Endothelial cell of umbilical vein (primary cell): ENCODE measurements around the gene FAM120C. TPM values are rescaled to one million over a fixed set of nuclear protein-coding genes. Genes with fewer than 3 reads are reported as not detected.

Experiments
- BruUV-seq: library from RNA; stranded (reverse); fragments of 400-500 nt; replicated peaks from 2 replicates; lab custom pipeline; 2021; lab: Mats Ljungman, UMichigan
- CTCF ChIA-PET: fragments of 300-600, 350-600 bp; sonication (Branson Sonifier 250); formaldehyde crosslinking; loops from one replicate; lab custom pipeline; 2021; ENCODE audit warnings: antibody characterized with exemption, inconsistent platforms; lab: Charles Lee
- POLR2A ChIA-PET: fragments of 300-600, 350-600 bp; sonication (Branson Sonifier 250); formaldehyde crosslinking; loops from one replicate; lab custom pipeline; 2021; ENCODE audit warnings: antibody characterized with exemption, inconsistent platforms; lab: Charles Lee
- DNase-seq: peaks from one replicate; pipeline ENCODE4 v3.0.0-alpha.2; 2011; ENCODE audit warnings: low read depth, low spot score
- FAIRE-seq: peaks from 2 replicates; lab custom pipeline; 2011; peaks lifted over from hg19 to GRCh38; lab: Jason Lieb, UNC
- H2AFZ ChIP-seq: 2 replicates; pipeline ENCODE4 v1.6.0; 2012; ENCODE audit warnings: low read depth, low read length, control low read depth, inconsistent platforms
- H3K27ac ChIP-seq: 2 replicates; pipeline ENCODE4 v1.5.1; 2011; ENCODE audit warnings: low read depth, mild to moderate bottlenecking, control low read depth, low read length, moderate library complexity; ENCODE audit not compliant: insufficient read depth
- H3K27me3 ChIP-seq, 2 experiments: 2 replicates each; pipeline versions ENCODE4 v1.6.0 to v1.6.1; 2011; ENCODE audit warnings: low read length in 2 of 2, mixed read lengths in 1 of 2; ENCODE audit not compliant: control insufficient read depth in 2 of 2, insufficient read depth in 2 of 2
- H3K36me3 ChIP-seq, 2 experiments: 2 replicates in 1 of 2; 3 replicates in 1 of 2; pipeline ENCODE4 v1.5.1; 2011; ENCODE audit warnings: low read length in 2 of 2, mild to moderate bottlenecking in 1 of 2, moderate library complexity in 1 of 2; ENCODE audit not compliant: control insufficient read depth in 2 of 2, insufficient read depth in 2 of 2; ENCODE audit errors: extremely low read depth in 1 of 2
- H3K4me1 ChIP-seq: 3 replicates; pipeline ENCODE4 v1.5.1; 2011; ENCODE audit warnings: mild to moderate bottlenecking, low read length; ENCODE audit not compliant: control insufficient read depth, insufficient read depth; ENCODE audit errors: extremely low read depth
- H3K4me2 ChIP-seq: 2 replicates; pipeline ENCODE4 v1.6.1; 2011; ENCODE audit warnings: low read length, control low read depth, mixed read lengths; ENCODE audit not compliant: insufficient read depth
- H3K4me3 ChIP-seq, 3 experiments: fragments of 200-600 bp in 1 of 3; sonication (generic), shearing (Covaris generic) in 1 of 3; replicated peaks in 1 of 3; 2 replicates each; pipeline ENCODE4 v1.5.1; 2011 to 2016; ENCODE audit warnings: control low read depth in 3 of 3, low read length in 3 of 3, mild to moderate bottlenecking in 2 of 3, inconsistent platforms in 1 of 3, low read depth in 1 of 3, moderate library complexity in 1 of 3; ENCODE audit not compliant: insufficient read depth in 1 of 3
- H3K79me2 ChIP-seq: 2 replicates; pipeline ENCODE4 v1.6.0; 2012; ENCODE audit warnings: low read length, inconsistent platforms; ENCODE audit not compliant: control insufficient read depth, insufficient read depth
- H3K9ac ChIP-seq: replicated peaks from 2 replicates; pipeline ENCODE3; 2011; ENCODE audit warnings: low read length, control low read depth; ENCODE audit not compliant: insufficient read depth; ENCODE audit errors: extremely low read depth
- H3K9me1 ChIP-seq: replicated peaks from 3 replicates; pipeline ENCODE4 v1.6.0; 2011; ENCODE audit warnings: mild to moderate bottlenecking, low read length; ENCODE audit not compliant: control insufficient read depth, insufficient read depth; ENCODE audit errors: extremely low read depth
- H3K9me3 ChIP-seq: replicated peaks from 2 replicates; pipeline ENCODE4 v1.5.1; 2012; ENCODE audit warnings: low read length, inconsistent platforms; ENCODE audit not compliant: control insufficient read depth, insufficient read depth
- H4K20me1 ChIP-seq: replicated peaks from 2 replicates; pipeline ENCODE3; 2011; ENCODE audit warnings: mild to moderate bottlenecking, low read length; ENCODE audit not compliant: control insufficient read depth, insufficient read depth; ENCODE audit errors: extremely low read depth
- CTCF ChIP-seq, 2 donors: IDR thresholded peaks; 1 replicate in 1 of 2; 2 replicates in 1 of 2; pipeline ENCODE4 v1.5.1; 2011; ENCODE audit warnings: low read length in 2 of 2, mild to moderate bottlenecking in 2 of 2, moderate library complexity in 2 of 2, control low read depth in 1 of 2, inconsistent platforms in 1 of 2, low read depth in 1 of 2; ENCODE audit not compliant: insufficient read depth in 1 of 2; ENCODE audit errors: extremely low read depth in 1 of 2
- EZH2 ChIP-seq: IDR thresholded peaks from 2 replicates; pipeline ENCODE4 v1.6.1; 2012; ENCODE audit warnings: borderline replicate concordance, low read depth, mild to moderate bottlenecking, moderate library complexity, low read length, inconsistent platforms; ENCODE audit not compliant: severe bottlenecking
- FOS ChIP-seq: IDR thresholded peaks from 2 replicates; pipeline ENCODE4 v1.6.1; 2011; ENCODE audit warnings: mild to moderate bottlenecking, low read length, moderate library complexity, borderline replicate concordance; ENCODE audit not compliant: insufficient read depth
- GATA2 ChIP-seq: IDR thresholded peaks from 2 replicates; pipeline ENCODE4 v1.7.0; 2011; ENCODE audit warnings: low read depth, mild to moderate bottlenecking, moderate library complexity, mixed read lengths, low read length; ENCODE audit not compliant: insufficient read length, insufficient read depth
- JUN ChIP-seq: IDR thresholded peaks from 2 replicates; pipeline ENCODE4 v1.6.1; 2011; ENCODE audit warnings: borderline replicate concordance, low read depth; ENCODE audit not compliant: insufficient read length, insufficient read depth
- MAX ChIP-seq: IDR thresholded peaks from 2 replicates; pipeline ENCODE4 v1.6.1; 2011; ENCODE audit not compliant: insufficient read depth, insufficient read length
- MYC ChIP-seq: IDR thresholded peaks from one replicate; pipeline ENCODE4 v1.6.1; 2011; ENCODE audit warnings: mild to moderate bottlenecking, low read depth, low read length
- POLR2A ChIP-seq: IDR thresholded peaks from 2 replicates; pipeline ENCODE4 v1.6.1; 2012; ENCODE audit warnings: low read depth, mild to moderate bottlenecking, control low read depth, low read length
- POLR2AphosphoS5 ChIP-seq: IDR thresholded peaks from 2 replicates; pipeline ENCODE4 v1.6.1; 2012; ENCODE audit warnings: low read depth, mild to moderate bottlenecking, control low read depth, low read length, moderate library complexity; ENCODE audit not compliant: insufficient read depth
- dilution Hi-C: fragments of 300-500 bp; cut with MboI; formaldehyde crosslinking; loops from one replicate; pipeline ENCODE4 v1.15.0; 2019; ENCODE audit warnings: low sequenced_read_pairs; ENCODE audit not compliant: extremely low pct_ligation_motif_present
- intact Hi-C: fragments of 100-400 bp; cut with micrococcal nuclease; formaldehyde crosslinking; loops from one replicate; pipeline ENCODE4 v1.10.0; 2022
- polyA plus RNA-seq, 4 experiments: library from polyadenylated mRNA; depleted of rRNA in 3 of 4; stranded (reverse) in 3 of 4; unstranded in 1 of 4; fragments of >200 nt; gene quantifications; 2 replicates each; pipeline versions ENCODE4 v1.2.1 to v1.2.3, GENCODE V29; 2011 to 2012; ENCODE audit warnings: missing spikeins in 1 of 4
- total RNA-seq: library from RNA; stranded (reverse); gene quantifications from 2 replicates; pipeline ENCODE4 v1.2.3, GENCODE V29; 2021

The FAM120C gene
- total and polyA plus RNA-seq, 2 donors (not counting 3 experiments of a cell fraction or from before 2014, with no cell fraction given), result 4.2 to 11.4 TPM

GRCh38 chrX:54177306-54177705 lies 5.7 kb downstream of the FAM120C start:
- H3K27me3 ChIP-seq, result no peaks in the 10 kb centered on the region
- peak overlapping the region; percentile 64 for H3K27ac ChIP-seq
- H3K4me1 ChIP-seq, result peaks cover 44% of the 10 kb centered on the region
- FAIRE-seq (no peak), DNase-seq (no peak)
- CTCF ChIA-PET, result interaction anchor here (0.5 to 2.5 kb wide), 4 partner anchors 9 to 159 kb away, joined by 3 to 7 read pairs (median 4); partner anchors contain the start of gene PHF8
- peak overlapping the region; percentile 37 for H3K9ac ChIP-seq
- no peak overlapping the region for H2AFZ ChIP-seq
- intact Hi-C loops (no loop called here), dilution Hi-C loops (no loop called here)
- TF ChIP-seq EZH2, result no peak
- no peak for TF ChIP-seq FOS
- no peak for TF ChIP-seq MYC
- no peak for TF ChIP-seq POLR2A
- no peak for TF ChIP-seq MAX
- no peak for TF ChIP-seq CTCF (IDR thresholded peaks at IDR 0.05; ENCODE audit: extremely low read depth in 1 of 2, insufficient read depth in 1 of 2, low read depth in 1 of 2, low read length in 2 of 2)
- TF ChIP-seq GATA2, result no peak
- no peak for TF ChIP-seq JUN
- TF ChIP-seq POLR2AphosphoS5, result no peak
- peak overlapping the region; percentile 85 for H3K4me2 ChIP-seq
- H3K36me3 ChIP-seq, result no peaks in the 10 kb centered on the region
- POLR2A ChIA-PET, result no interaction called here
- H3K9me1 ChIP-seq, result no peaks in the 10 kb centered on the region
- H3K9me3 ChIP-seq, result no peaks in the 10 kb centered on the region
- BruUV-seq, result no TSS peak
- H3K4me3 ChIP-seq, result no peak overlapping the region
- H3K79me2 ChIP-seq, result peaks cover 74% of the 10 kb centered on the region
- H4K20me1 ChIP-seq, result no peaks in the 10 kb centered on the region
